GM18517 (cell line): ENCODE results near the gene POU2AF3.

Experiments
- ATAC-seq: cut with Tn5 transposase; IDR thresholded peaks from one replicate; pipeline ENCODE4 v1.9.1; 2021; ENCODE audit warnings: mild to moderate bottlenecking, moderate library complexity; ENCODE audit not compliant: unreplicated experiment

Gene POU2AF3

DNA sequence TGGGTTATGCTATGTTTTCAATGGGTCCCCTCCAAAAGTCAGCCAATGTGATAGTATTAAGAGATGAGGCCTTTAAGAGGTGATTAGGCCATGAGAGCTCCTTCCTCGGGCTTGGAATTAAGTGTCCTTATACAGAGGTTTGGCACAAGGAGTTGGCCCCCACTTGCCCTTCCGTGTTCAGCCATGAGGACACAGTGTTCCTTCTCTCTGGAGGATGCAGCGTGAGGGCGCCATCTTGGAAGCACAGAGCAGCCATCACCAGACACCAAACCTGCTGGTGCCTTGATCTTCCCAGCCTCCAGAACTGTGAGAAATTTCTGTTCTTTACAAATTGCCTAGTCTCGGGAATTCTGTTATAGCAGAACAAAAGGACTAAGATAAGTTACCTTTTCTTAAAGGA is 26.9 kb downstream of the POU2AF3 start:
- no peak for ATAC-seq

DNA sequence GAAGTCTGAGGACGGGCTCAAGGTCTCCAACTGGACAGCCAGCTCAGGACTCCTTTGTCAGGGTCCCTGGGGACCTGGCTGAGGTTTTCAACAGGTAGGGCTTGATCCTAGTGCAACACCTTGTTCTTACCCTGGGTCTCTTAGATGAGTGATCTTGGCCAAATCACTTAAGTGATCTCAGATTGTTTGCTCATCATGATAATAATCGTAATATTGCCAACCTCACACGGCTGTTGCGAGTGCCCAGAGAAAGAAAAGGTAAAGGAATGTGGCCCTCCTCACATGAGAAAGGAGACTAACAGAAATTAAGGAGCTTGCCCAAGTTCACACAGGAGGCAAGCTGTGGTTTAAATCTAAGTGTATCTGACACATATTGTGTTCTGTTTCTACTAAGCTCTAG is 28.5 kb downstream of the POU2AF3 start:
- ATAC-seq, result no peak

DNA sequence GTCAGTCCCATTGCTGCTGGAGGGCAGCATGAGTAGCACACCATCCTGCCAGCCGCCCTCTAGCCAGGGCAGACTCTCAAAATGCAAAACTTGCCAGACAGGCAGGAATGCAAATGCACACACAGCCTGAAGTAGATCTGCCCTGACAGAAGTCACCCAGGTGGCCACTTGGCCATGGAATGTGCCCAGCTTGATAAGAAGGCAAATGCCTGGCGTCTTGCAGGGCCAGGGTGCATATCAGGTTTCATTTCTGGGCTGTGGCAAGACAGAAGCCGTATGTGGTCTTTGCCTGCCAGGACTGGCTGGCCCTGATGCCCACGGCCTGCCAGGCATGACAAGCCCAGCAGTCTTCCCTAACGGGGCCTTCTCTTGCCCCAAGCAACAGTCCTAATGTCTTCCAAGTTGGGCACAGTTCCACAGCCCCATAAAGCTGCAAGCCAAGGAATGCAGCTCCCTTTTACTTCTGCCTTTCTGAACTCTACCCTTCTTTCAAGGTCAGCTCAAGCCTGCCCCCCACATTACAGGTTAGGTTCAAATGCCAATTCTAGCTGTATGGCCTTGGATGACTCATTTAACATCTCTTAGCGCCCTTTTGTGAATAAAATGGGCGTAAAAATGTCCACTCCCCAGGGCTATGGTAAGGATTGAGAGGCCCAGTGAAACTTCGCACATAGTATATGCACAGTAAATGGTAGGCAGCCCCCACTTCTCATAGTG is 29.7 kb downstream of the POU2AF3 start:
- ATAC-seq, result no peak

DNA sequence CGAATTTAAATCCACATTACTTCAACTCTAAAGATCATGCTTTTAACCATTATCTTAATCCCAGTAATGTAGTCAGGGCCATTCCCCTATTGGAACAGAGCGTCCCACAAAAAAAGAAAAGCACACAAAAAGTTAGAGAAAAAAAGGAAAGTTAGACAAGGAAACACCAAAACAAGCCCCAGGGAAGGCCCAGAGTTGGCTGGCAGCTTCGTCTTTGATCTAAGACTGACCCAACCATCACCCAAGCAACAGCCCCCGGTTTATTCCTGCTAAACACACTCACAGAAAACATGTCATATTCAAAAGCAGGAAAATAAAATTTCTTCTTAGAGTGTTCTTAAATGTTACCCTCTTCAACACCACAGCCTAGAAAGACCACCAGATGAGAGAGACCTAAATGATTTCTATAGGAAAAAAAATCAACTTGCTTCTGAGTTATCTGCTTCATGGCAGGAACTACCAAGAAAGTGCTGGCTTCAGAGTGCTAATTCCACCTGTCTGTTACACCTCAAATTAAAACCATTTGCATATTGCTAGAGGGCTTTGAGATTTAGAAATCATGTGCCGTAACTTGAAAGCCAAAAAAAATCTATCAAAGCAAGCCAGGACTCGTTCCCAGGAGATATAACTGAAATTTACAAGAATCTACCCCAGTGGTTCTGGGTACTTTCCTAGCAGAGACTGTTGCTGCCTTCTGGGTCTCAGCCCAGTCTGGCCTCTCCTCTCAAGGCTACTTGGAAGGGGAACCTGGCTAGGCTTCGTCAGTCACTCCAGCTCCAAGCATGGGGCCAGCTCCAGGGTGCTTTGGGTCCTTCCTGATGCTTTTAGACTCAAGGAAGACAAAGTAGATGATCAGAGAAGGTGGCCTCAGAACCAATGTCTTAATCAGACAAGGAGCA is 31.2 kb downstream of the POU2AF3 start:
- ATAC-seq, result no peak

DNA sequence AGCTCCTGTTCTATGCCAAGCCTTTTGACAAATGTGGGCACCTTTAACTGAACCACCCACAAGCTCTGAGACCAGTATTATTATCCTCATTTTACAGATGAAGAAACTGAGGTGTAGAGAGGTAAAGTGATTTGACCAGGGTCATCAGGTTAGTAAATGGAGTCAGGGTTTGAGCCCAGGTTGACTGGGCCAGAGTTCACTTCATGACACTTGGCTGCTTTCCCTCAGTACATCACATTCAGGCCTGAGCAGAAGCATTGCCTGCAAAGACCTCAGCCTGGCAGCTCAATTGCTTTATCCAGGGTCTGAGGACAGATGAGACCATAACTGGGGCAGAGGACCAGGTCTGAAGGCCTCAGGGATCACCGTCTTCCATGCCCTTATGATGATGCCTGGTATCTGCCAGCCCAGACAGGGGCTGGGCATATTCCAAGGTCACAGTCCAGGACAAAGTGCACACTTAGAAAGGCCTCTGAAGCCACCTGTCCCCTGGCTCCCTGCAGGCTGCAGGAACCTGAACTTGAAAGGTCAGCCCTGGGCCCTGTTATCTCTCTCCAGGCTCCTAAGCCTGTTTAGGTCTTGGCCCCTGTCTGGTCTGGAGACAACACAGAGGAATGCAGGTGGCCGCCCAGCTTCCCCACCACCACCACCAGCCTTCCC is 32.0 kb downstream of the POU2AF3 start:
- ATAC-seq, result no peak

DNA sequence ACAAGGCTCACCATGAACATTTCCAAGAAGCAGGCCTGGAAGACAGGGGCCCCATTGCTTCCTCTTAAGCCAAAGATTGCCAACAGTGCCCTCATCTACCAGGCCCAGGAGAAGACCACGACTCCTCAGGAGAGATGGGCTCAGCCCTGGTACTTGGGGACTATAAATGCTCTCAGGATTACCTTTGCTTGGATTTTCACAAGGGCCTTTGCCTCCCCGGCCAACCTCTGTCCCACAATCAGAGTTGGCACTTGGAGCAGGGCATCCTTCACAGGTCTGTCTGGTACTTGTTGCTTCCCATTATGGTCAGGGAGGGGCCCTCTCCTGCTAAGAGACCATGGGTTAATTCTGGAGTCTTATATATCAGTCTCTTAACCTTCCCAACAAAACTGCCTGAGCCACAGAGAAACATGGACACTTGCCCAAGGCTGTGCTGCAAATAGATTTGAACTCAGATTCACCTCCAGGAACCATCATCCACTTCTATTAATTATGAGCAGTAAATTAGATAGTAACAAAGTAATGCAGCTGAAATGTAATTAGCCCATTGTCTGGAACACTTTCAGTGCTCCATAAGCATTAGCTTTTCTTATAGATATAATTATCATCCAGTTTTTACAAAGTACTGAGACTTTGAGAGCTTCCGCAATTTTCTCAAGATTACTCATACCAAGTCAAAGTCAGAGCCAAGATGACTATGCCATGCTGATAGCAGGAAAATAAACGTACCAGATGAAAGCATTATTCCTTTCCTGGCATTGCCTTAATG is 33.5 kb downstream of the POU2AF3 start:
- ATAC-seq, result no peak

DNA sequence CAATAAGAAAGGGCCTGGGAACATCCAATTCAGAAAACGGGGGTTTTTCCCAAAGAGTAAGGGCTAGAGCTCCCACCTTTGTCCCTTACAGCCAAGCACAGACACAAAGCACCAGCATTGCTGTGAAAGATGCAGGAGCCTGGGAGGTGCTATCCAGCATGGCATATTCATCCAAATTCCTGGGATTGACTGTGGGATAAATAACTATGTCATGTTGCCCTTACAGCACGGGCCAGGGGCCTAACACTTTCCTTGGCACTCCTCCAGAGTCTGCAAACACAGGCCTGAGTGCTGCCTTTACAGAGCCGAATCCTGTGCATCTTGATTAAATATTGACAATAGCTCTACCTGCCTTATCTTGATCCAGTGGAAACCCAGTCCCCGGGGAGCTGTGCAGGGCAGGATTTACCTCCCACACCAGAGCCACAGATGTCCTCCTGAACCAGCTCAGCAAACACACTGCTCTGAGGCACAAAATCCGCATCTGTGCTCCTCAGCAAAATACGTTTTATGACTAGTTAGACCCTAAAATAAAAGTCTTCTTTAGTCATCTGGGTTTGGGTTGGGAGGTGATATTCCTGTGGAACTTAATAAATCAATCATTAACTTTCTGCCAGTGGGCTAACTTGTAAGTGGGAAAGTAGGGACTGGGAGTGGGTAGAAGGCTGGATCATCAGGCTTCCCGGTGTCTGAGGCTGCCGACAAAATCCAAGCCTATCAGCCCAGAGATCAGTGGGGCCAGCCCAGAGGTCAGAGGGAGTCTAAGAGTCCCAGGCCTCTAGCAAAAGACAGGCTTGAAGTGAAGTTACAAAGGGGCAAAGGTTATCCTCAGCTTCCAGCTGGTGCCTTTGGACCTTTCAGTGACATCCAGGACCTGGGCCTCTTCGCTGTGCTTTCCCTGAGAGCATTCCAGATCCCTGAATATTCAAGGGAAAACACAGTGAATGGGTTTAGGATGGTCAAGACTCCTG is 36.5 kb downstream of the POU2AF3 start:
- ATAC-seq, result no peak

DNA sequence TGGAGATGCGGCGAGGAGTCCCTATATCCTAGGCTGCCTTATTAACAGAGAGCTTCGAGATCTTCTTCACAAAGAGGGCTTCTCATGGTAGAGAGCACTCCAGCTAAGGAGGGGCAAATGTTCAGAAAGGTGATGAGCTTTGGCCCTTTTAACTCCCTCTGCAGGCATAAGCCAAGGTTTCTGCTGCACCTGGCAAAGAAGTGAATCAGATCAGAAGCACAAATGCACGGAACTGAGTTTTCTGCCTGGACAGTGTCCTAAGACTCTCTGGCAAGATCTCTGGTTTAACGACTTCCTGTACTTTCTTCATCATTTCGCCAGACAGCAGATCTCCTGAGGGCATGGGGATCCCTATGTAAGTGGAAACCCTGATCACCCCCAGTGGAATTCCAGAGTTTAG is 37.2 kb downstream of the POU2AF3 start:
- no peak for ATAC-seq

DNA sequence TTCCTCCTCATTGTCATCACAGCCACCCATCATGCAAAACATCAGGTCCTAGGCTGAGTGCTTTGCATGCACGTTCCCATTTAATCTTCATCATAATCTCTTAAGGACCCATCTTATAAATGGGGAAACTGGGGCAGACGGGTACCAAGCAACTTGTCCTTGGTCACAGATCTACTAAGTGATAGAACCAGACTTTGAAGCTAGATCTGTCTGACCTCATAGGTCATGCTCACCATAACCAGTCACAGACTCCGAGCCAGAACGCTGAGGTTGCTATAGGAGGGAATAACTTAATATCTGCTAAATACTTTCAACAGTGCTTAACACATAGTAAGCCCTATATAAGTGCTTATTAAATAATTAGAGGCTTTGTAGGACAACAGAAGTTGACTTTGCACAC is 37.7 kb downstream of the POU2AF3 start:
- no peak for ATAC-seq

DNA sequence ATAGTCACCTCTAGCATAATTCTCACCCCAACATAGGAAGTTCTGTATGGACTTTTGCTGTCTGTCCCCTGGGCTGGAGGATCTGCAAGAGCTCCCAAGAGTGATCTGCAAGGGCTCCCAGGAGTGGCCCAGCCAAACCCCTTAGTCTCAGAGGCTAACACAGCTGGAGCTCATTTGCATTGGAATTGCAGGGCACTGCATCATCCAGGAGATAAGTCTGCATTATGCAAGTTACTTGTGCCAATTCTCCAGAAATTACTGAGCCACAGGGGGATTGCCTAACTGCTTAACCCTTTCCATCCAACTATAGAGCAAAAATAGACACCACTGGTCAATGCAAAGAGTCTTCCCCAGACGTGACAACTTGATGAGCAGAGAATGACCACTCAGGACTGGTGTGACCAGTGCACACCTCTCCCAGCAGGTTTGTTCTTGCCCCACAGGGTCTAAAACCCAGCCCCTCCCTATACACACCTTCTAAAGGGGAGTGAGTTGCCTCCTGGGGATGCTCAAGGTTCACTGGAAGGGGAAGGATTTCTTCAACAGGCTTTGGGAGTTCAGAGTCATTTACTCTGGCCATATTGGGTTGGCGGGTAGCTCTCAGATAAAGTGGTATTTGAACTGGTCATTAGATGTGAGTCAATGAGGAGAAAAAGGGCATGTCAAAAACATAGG is 38.4 kb downstream of the POU2AF3 start:
- ATAC-seq, result no peak

DNA sequence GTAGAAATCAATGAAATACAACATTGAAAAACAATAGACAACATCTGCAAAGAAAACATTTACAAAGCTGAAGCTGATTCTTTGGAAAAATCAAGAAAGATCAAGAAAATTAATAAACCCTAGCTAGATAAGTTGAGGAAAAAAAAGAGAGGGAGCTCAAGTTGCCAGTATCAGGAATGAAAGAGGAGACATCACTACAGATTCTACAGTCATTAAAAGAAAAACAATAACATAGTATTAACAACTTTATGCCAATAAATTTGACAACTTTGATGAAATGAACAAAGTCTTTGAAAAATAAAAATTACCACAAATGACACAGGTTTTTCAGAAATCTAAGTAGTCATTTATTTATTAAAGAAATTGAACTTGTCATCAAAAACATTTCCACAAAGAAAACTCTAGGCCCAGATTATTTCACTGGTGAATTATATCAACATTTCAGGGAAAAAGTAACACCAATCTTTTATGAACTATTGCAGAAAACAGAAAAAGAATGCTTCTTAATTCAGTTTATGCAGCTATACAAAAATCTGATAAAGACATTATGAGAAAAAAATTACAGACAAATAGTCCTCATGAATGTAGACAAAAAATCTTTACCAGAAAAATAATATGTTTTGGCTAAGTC is 41.5 kb downstream of the POU2AF3 start:
- ATAC-seq, result no peak

DNA sequence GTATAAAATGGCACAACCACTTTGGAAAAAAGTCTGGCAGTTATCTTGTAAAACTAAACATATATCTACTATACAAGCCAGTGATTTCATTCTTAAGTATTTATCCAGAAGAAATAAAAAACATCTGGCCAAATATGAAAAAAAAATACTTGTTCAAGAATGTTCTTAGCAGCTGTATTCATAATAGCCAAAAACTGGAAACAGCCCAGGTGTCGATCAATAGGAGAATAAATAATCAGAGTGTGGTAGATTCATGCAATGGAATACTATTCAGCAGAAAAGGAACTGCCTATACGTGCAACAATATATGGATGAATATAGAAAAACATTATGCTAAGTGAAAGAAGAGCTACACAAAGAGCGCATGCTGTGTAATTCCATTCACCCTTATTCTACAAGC is 44.0 kb downstream of the POU2AF3 start:
- no peak for ATAC-seq

DNA sequence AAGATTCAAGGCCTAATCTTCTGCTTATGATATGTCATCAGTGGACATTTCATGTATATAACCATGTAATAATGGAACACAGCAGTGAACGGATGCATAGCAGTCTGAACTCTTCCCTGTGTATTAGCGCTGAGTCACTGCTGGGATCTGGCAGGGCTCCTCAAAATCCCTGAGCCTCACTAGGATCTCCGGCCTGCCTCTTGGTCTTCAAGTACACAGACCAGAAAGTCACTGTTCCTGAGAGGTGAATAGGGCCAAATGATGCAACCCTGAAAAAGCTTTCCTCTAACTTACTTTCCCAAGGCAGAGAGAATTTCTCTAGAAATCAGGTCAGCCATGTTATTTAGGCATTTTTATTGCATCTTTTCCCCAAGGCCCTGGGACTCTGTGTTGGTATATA is 45.7 kb downstream of the POU2AF3 start:
- ATAC-seq, result no peak

DNA sequence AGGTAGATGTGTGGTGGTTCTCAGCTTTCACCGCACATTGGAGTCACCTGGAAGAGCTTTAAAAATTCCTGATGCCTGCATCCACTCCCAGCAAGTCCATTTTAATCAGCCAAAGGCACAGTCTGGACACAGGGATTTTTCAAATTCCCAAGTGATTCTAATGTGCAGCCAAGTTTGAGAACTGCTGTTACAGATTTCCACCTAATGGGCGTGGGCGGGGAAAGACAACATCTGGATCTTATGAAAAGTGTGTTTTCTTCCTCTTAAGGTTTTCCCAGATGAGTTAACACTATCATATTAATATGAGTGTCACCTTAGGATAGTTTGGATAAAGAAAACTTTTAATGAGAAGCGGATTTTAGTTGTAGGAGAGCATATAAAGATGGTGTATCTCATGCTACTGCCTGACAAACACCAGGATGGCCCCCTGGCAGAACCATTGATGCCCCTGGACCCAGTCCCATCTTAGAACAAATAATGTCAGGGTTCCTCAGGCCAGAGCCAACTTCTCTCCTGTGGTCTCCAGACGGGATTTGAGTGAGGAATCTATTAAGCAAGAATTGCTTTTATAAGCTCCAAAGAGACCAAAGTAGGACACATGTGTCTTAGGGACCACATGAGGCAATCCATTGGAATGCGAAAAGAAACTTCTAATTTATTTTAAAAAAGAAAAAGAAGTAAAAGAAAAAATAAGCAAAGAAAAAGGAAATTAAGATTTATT is 48.8 kb downstream of the POU2AF3 start:
- ATAC-seq, result no peak

DNA sequence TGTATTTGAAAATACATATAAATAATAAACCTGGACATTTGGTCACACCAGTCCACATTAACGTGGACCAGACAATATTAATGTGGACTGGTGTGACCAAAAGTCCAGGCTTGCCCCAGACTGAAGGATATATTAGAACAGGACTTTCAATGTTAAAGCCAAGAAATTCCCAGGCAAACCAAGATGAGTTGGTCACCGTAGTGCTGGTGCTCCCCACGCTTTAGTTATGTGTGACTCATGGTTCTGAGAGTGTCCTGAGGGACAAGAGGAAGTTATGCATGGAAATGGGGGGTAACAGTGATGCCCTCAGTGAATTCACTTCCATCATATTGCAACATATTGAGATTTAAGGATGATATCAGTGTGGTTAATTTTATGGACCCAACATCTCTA is 49.4 kb downstream of the POU2AF3 start:
- no peak for ATAC-seq

DNA sequence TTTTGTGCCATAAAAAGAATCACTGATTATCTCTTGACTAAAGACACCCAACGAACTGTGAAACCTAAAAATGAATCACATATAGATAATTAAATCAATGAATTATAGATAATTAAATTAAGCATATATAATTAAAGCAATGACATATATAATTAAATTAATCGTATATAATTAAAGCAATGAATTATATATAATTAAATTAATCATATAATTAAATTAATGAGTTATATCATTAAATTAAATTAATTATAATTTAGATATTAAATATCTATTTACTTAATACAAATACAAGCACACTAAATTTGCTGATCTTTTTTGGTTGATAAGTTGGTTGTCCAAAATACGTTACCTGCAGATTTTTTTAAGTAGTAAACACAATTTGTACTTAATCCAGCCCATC is 49.8 kb downstream of the POU2AF3 start:
- ATAC-seq, result no peak

DNA sequence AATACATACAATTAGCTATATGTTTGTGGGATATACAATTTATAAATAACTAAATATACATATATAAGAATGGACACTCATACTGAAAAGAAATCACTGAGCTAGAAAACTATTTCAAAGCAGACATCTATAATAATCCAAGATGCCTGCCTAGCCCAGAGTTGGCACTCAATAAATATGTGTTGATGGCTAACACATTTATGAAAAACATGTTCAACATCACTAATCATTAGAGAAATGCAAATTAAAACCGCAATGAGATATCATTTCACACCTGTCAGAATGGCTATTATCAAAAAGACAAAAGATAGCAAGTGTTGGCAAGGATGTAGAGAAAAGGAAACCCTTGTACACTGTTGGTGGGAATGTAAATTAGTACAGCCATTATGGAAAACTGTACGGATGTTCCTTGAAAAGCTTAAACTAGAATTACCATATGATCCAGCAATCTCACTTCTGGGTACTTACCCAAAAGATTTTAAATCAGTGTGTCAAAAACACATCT is 50.9 kb downstream of the POU2AF3 start:
- ATAC-seq, result no peak

DNA sequence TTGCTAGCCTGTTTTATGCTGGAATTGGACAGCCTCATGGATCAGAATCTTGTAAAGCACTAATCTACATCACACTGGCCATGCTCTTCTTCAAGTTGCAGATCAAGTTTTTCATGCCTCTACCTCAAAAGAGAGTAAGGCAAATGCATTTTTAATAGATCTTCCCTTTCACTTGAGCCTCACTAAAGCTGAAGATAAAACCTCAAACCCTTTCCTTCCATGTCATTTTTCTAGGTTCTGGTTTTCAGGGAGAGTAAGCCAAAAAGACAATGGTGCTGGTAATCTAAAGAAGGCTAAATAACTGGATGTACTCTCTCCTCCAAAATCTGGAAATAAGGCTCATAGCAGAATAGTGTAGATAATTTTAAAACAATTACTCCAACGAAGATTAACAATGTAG is 52.5 kb downstream of the POU2AF3 start:
- no peak for ATAC-seq
